Neuronal stem cell (in vitro differentiated cells): ENCODE measurements around the gene OR2V2.
A peak's percentile ranks its signal among the peaks of the same experiment; 100 is the strongest.
"Not testable (repeated sequence)": the region's sequence is repeated elsewhere in the genome, so short reads cannot be mapped to it uniquely, and the experiment has no call there.

ENCODE experiments used
- DNase-seq: peaks from one replicate; pipeline ENCODE4 v3.0.0-alpha.2; 2013; ENCODE audit warnings: low spot score
- H2AFZ ChIP-seq: one replicate; pipeline ENCODE4 v1.6.1; 2013; ENCODE audit warnings: mild to moderate bottlenecking, low read length, inconsistent platforms
- H2AK5ac ChIP-seq: 2 replicates; pipeline ENCODE4 v1.6.1; 2013; ENCODE audit warnings: low read depth, mild to moderate bottlenecking, inconsistent platforms, low read length, moderate library complexity, mixed read lengths
- H2BK120ac ChIP-seq: 2 replicates; pipeline ENCODE4 v1.6.1; 2013; ENCODE audit warnings: low read depth, mild to moderate bottlenecking, inconsistent platforms, low read length, moderate library complexity, mixed read lengths
- H2BK12ac ChIP-seq: one replicate; pipeline ENCODE4 v1.6.1; 2013; ENCODE audit warnings: low read length, inconsistent platforms
- H2BK15ac ChIP-seq: 2 replicates; pipeline ENCODE4 v1.6.1; 2013; ENCODE audit warnings: mild to moderate bottlenecking, low read length, inconsistent platforms, mixed read lengths
- H2BK5ac ChIP-seq: one replicate; pipeline ENCODE4 v1.6.1; 2013; ENCODE audit warnings: inconsistent platforms, mild to moderate bottlenecking, low read length, moderate library complexity
- H3K14ac ChIP-seq: one replicate; pipeline ENCODE4 v1.6.1; 2013; ENCODE audit warnings: low read length, inconsistent platforms
- H3K18ac ChIP-seq: 2 replicates; pipeline ENCODE4 v1.6.1; 2013; ENCODE audit warnings: low read length, inconsistent platforms
- H3K23ac ChIP-seq: 2 replicates; pipeline ENCODE4 v1.6.1; 2013; ENCODE audit warnings: low read depth, mild to moderate bottlenecking, mixed read lengths, low read length, inconsistent platforms; ENCODE audit not compliant: poor library complexity
- H3K27ac ChIP-seq: replicated peaks from 3 replicates; pipeline ENCODE4 v1.5.1; 2013; ENCODE audit warnings: low read length, inconsistent platforms
- H3K27me3 ChIP-seq, 3 experiments: 2 replicates each; pipeline ENCODE4 v1.6.1; 2013; ENCODE audit warnings: low read length in 3 of 3, mild to moderate bottlenecking in 2 of 3, inconsistent platforms in 1 of 3, low read depth in 1 of 3, mixed read lengths in 1 of 3, moderate library complexity in 1 of 3; ENCODE audit not compliant: control insufficient read depth in 3 of 3, insufficient read depth in 3 of 3
- H3K36me3 ChIP-seq, 2 donors: replicated peaks in 1 of 2; 2 replicates each; pipeline ENCODE4 v1.6.1; 2013; ENCODE audit warnings: low read length in 2 of 2; ENCODE audit not compliant: control insufficient read depth in 2 of 2, insufficient read depth in 2 of 2
- H3K4ac ChIP-seq: 2 replicates; pipeline ENCODE4 v1.6.1; 2013; ENCODE audit warnings: inconsistent platforms, mild to moderate bottlenecking, low read length, moderate library complexity
- H3K4me1 ChIP-seq, 2 donors: 1 replicate in 1 of 2; 2 replicates in 1 of 2; pipeline ENCODE4 v1.6.1; 2013; ENCODE audit warnings: low read length in 2 of 2, low read depth in 1 of 2; ENCODE audit not compliant: control insufficient read depth in 2 of 2, insufficient read depth in 1 of 2
- H3K4me2 ChIP-seq: one replicate; pipeline ENCODE4 v1.6.1; 2013; ENCODE audit warnings: mild to moderate bottlenecking, low read length, inconsistent platforms; ENCODE audit not compliant: insufficient read depth, poor library complexity, severe bottlenecking
- H3K4me3 ChIP-seq, 2 donors: 2 replicates each; pipeline ENCODE4 v1.5.1; 2013; ENCODE audit warnings: low read length in 2 of 2, mild to moderate bottlenecking in 2 of 2, inconsistent platforms in 1 of 2, moderate library complexity in 1 of 2
- H3K79me1 ChIP-seq: one replicate; pipeline ENCODE4 v1.6.1; 2013; ENCODE audit warnings: low read depth, mild to moderate bottlenecking, inconsistent platforms, low read length, moderate library complexity
- H3K9ac ChIP-seq: one replicate; pipeline ENCODE4 v1.6.1; 2013; ENCODE audit warnings: mild to moderate bottlenecking, low read depth, low read length, inconsistent platforms; ENCODE audit not compliant: poor library complexity
- H3K9me3 ChIP-seq, 2 donors: replicated peaks in 1 of 2; 2 replicates each; pipeline versions ENCODE3 to v1.6.1; 2013; ENCODE audit warnings: low read length in 2 of 2, mild to moderate bottlenecking in 2 of 2, inconsistent platforms in 1 of 2, low read depth in 1 of 2, mixed read lengths in 1 of 2, moderate library complexity in 1 of 2; ENCODE audit not compliant: control insufficient read depth in 2 of 2, insufficient read depth in 1 of 2
- H4K8ac ChIP-seq: one replicate; pipeline ENCODE4 v1.6.1; 2013; ENCODE audit warnings: low read depth, mild to moderate bottlenecking, inconsistent platforms, low read length, moderate library complexity
- H4K91ac ChIP-seq: one replicate; pipeline ENCODE4 v1.6.1; 2013; ENCODE audit warnings: low read length, low read depth, mild to moderate bottlenecking, inconsistent platforms; ENCODE audit not compliant: poor library complexity
- WGBS, 2 donors: extraction: QIAGEN DNeasy Blood & Tissue Kit; methylation state at CpG; one replicate each; pipeline ENCODE4 v1.1.7; 2013; ENCODE audit warnings: missing lambda C conversion rate in 2 of 2, mixed read lengths in 1 of 2; ENCODE audit not compliant: insufficient read length in 2 of 2, insufficient replicate concordance in 1 of 2; ENCODE audit errors: extremely low coverage in 2 of 2; 5-methylcytosine and 5-hydroxymethylcytosine counted together

Gene OR2V2

GRCh38 chr5:181129601-181130000 is 17.8 kb upstream of the OR2V2 start:
- Histone ChIP-seq H3K4ac (no peak overlapping the region), H3K4me3 (no peak overlapping the region), H2BK5ac (no peak overlapping the region), H3K23ac (peak overlapping the region; percentile 39), H2BK120ac (no peak overlapping the region), H3K36me3 (no peaks in the 10 kb centered on the region), H3K27me3 (peaks cover 0 to 40% (median 6%) of the 10 kb centered on the region in 3 experiments), H4K8ac (no peak overlapping the region), H3K14ac (no peak overlapping the region), H3K9me3 (no peaks in the 10 kb centered on the region), H3K9ac (no peak overlapping the region), H3K79me1 (no peaks in the 10 kb centered on the region), H3K27ac (no peak overlapping the region), H3K4me1 (no peaks in the 10 kb centered on the region), H2BK12ac (no peak overlapping the region), H4K91ac (no peak overlapping the region), H3K18ac (no peak overlapping the region), H2AK5ac (no peak overlapping the region), H2BK15ac (no peak overlapping the region), H3K4me2 (no peak overlapping the region), H2AFZ (no peak overlapping the region)
- no peak for DNase-seq
- WGBS, 2 donors, result no CpG with 5 or more reads among the region's 7 CpGs

DNA sequence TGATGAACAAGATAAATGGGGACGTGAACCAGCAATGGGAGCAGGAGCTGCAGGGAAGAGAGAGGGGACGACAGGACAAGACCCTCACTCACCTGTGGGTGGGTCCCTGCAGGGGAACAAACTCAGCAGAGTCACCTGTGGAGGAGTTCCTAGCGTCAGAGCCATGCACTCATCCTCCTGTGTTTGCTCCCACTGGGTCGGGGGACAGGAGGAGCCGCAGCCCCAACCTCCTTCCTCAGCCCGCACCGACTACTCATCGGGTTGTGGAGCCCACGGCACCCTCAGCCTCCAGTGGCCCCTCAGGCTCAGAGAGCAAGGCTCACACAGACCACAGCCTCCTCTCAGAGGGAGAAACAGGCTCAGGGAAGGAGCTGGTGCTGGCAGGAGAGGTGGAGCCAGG is 17.3 kb upstream of the OR2V2 start:
- H2BK5ac ChIP-seq, H2AK5ac ChIP-seq, H3K27ac ChIP-seq, H3K14ac ChIP-seq, H3K9ac ChIP-seq, H2BK12ac ChIP-seq, H2AFZ ChIP-seq, H3K4me1 ChIP-seq, DNase-seq, H3K9me3 ChIP-seq, H2BK120ac ChIP-seq, H3K79me1 ChIP-seq, H3K36me3 ChIP-seq, H3K4me2 ChIP-seq, H2BK15ac ChIP-seq, H3K4ac ChIP-seq, H3K18ac ChIP-seq, H4K8ac ChIP-seq, H4K91ac ChIP-seq, H3K4me3 ChIP-seq: not testable (repeated sequence)
- peak overlapping the region; percentile 39 for H3K23ac ChIP-seq
- WGBS, 2 donors, result no CpG with 5 or more reads among the region's 9 CpGs
- peaks cover 0 to 40% (median 6%) of the 10 kb centered on the region in 3 experiments for H3K27me3 ChIP-seq

GRCh38 chr5:181130832-181131496 is 16.4 kb upstream of the OR2V2 start, which contains the start of gene OR2V1:
Gene OR2V1, minus strand, starts transcription at chr5:181131169. Its CDS starts 5,865 bp downstream, at chr5:181125304.
- no peak within 1 kb of the TSS for H2BK12ac ChIP-seq
- H2BK15ac ChIP-seq, result no peak within 1 kb of the TSS
- no peak within 1 kb of the TSS for H2AFZ ChIP-seq
- H3K18ac ChIP-seq, result peak within 1 kb of the TSS; percentile 30
- peaks cover 0 to 40% (median 6%) of the 10 kb centered on the region in 3 experiments for H3K27me3 ChIP-seq
- no peak within 1 kb of the TSS for H3K4me2 ChIP-seq
- H3K4ac ChIP-seq, result no peak within 1 kb of the TSS
- no peak within 1 kb of the TSS for H3K23ac ChIP-seq
- no peak within 1 kb of the TSS for H2BK120ac ChIP-seq
- H3K4me3 ChIP-seq, result no peak within 1 kb of the TSS
- H3K4me1 ChIP-seq, result peaks cover 0 to 3% of the 10 kb centered on the region in 2 donors
- no peak for DNase-seq
- H2AK5ac ChIP-seq, result no peak within 1 kb of the TSS
- H4K91ac ChIP-seq, result peak within 1 kb of the TSS; percentile 61
- no peak within 1 kb of the TSS for H3K27ac ChIP-seq
- no CpG with 5 or more reads among the region's 14 CpGs for WGBS, 2 donors
- H4K8ac ChIP-seq, result no peak within 1 kb of the TSS
- no peaks in the 10 kb centered on the region for H3K79me1 ChIP-seq
- H3K9ac ChIP-seq, result no peak within 1 kb of the TSS
- no peak within 1 kb of the TSS for H3K14ac ChIP-seq
- no peaks in the 10 kb centered on the region for H3K9me3 ChIP-seq
- no peak within 1 kb of the TSS for H2BK5ac ChIP-seq
- H3K36me3 ChIP-seq, result no peaks in the 10 kb centered on the region

DNA sequence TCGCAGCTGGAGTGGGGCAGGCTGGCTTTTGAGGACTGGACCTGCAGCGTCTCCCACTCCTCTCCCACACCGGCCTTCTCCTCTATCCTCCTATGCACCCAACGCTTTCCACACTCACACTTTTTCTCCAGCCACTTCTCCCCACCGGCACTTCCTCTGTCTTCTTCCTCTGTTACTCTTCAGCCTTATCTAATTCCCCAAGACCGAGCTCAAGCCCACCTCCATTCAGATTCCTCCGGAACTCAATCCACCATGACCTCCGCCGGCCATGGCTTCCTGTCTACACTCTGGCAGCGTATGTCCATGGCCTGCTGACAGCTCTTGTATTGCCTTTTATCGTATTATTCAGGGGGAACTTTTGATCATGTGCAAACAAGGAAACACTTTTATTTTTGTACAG is 15.9 kb upstream of the OR2V2 start:
- Histone ChIP-seq H3K9ac (no peak overlapping the region), H3K79me1 (no peaks in the 10 kb centered on the region), H2BK5ac (no peak overlapping the region), H3K27ac (no peak overlapping the region), H2BK12ac (no peak overlapping the region), H3K23ac (no peak overlapping the region), H2BK120ac (no peak overlapping the region), H2AK5ac (no peak overlapping the region), H3K9me3 (no peaks in the 10 kb centered on the region), H4K8ac (no peak overlapping the region), H2AFZ (no peak overlapping the region), H3K4me2 (no peak overlapping the region), H4K91ac (peak overlapping the region; percentile 61), H3K14ac (no peak overlapping the region), H3K4me1 (peaks cover 0 to 3% of the 10 kb centered on the region in 2 donors), H3K18ac (no peak overlapping the region), H3K4me3 (no peak overlapping the region), H3K36me3 (no peaks in the 10 kb centered on the region), H3K4ac (no peak overlapping the region), H2BK15ac (no peak overlapping the region), H3K27me3 (peaks cover 0 to 40% (median 6%) of the 10 kb centered on the region in 3 experiments)
- DNase-seq, result no peak
- WGBS, 2 donors, result no CpG with 5 or more reads among the region's 11 CpGs
